Activated naive CD4-positive, alpha-beta T cell treated with anti-CD3 and anti-CD28 coated beads, Interleukin-2, amount 50 U/mL, for 72 hours (primary cell): Measurements from ENCODE around the gene TPM2. TPM values are rescaled to one million over a fixed set of nuclear protein-coding genes. Genes with fewer than 3 reads are reported as not detected.
A peak's percentile ranks its signal among the peaks of the same experiment; 100 is the strongest.
"Not testable (repeated sequence)": the region's sequence is repeated elsewhere in the genome, so short reads cannot be mapped to it uniquely, and the experiment has no call there.

Experiments
- ATAC-seq, 2 donors: fragments of 150-1000 bp; cut with Tn5 transposase; 2 replicates each; pipeline ENCODE4 v1.10.0; 2021; ENCODE audit warnings: mild to moderate bottlenecking in 2 of 2, moderate library complexity in 2 of 2
- DNase-seq, 2 donors: peaks; one replicate each; pipeline ENCODE4 v3.0.0; 2021 to 2022; ENCODE audit warnings: low spot score in 2 of 2
- H3K27ac Mint-ChIP-seq, 2 donors: one replicate each; pipeline ENCODE4 v1.8.0; 2022; ENCODE audit warnings: mild to moderate bottlenecking in 2 of 2, mixed read lengths in 2 of 2
- H3K36me3 Mint-ChIP-seq, 2 donors: one replicate each; pipeline ENCODE4 v1.8.0; 2022; ENCODE audit warnings: mixed read lengths in 2 of 2
- H3K9me3 Mint-ChIP-seq, 2 donors: one replicate each; pipeline ENCODE4 v1.8.0; 2022; ENCODE audit warnings: mixed read lengths in 2 of 2
- total RNA-seq, 2 donors: library from RNA; stranded (reverse); gene quantifications; one replicate each; pipeline ENCODE4 v1.2.3, GENCODE V29; 2022

The TPM2 gene
- total RNA-seq, 2 donors from 2014 or later, result 5.2 to 9.3 TPM

GRCh38 chr9:35657546-35658136 lies 32.1 kb downstream of the TPM2 start, which contains the start of gene RMRP:
RMRP (minus strand) TSS chr9:35658019.
- DNase-seq (peak; percentile 87 to 97), ATAC-seq (peak; percentile 96 to 97)
- no peaks in the 10 kb centered on the region for H3K9me3 Mint-ChIP-seq
- H3K36me3 Mint-ChIP-seq, result peaks cover 17 to 18% of the 10 kb centered on the region in 2 donors
- peak within 1 kb of the TSS; percentile 96 to 100 for H3K27ac Mint-ChIP-seq

DNA sequence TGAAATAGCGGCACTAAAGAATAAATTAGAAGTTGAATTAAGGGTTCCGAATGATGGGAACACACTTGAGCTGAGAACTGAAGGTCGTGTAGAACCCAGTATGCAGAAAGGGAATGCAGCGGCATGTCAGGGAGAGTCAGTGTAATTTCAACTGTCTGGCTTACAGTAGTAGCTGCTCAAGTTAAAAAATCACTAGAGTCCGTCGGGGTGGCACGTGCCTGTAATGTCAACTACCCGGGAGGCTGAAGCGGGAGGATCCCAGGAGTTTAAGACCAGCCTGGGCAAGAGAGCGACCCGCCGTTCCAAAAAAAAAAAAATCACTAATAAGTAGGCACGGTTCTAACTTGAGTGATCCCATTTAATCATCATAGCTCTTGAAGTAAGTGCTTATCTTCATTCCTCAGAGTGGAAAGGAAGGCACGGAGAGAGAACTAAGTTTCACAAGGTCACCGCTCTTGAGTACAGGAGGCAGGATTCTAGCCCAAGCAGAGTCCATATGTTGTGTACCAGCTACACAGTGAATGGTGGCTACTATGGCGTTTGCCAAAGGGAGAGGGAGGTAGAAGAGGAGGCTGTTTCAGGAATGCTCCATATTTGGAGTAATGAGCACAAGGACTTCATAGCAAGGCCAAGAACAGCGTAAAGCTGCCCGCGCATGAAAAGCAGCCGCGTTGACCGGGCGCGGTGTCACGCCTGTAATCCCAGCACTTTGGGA lies 32.7 kb downstream of the TPM2 start:
- H3K36me3 Mint-ChIP-seq, result peaks cover 13 to 14% of the 10 kb centered on the region in 2 donors
- no peaks in the 10 kb centered on the region for H3K9me3 Mint-ChIP-seq

GRCh38 chr9:35656348-35656747 lies 33.4 kb downstream of the TPM2 start:
- Mint-ChIP-seq H3K9me3 (no peaks in the 10 kb centered on the region), H3K27ac (peak overlapping the region in 1 of 2 donors; percentile 96), H3K36me3 (peaks cover 13 to 14% of the 10 kb centered on the region in 2 donors)
- ATAC-seq (no peak), DNase-seq (no peak)

More for the DNA sequence above, 32.7 kb downstream of the TPM2 start:
- ATAC-seq, result no peak
- DNase-seq, result no peak
- H3K27ac Mint-ChIP-seq, result peak overlapping the region; percentile 96 to 100

DNA sequence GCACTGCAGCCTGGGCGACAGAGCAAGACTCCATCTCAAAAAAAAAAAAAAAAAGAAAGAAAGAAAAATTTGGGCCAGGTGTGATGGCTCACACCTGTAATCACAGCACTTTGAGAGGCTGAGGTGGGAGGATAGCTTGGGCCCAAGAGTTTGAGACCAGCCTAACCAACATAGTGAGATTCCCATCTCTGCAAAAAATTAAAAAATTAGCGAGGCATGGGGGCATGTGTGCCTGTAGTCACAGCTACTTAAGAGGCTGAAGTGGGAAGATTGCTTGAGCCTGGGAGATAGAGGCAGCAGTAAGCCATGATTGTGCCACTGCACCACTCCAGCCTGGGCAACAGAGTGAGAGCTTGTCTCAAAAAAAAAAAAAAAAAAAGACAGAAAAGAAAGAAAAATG lies 36.1 kb downstream of the TPM2 start:
- H3K9me3 Mint-ChIP-seq, result no peaks in the 10 kb centered on the region
- DNase-seq (no peak), ATAC-seq (no peak)
- H3K27ac Mint-ChIP-seq, result no peak overlapping the region
- H3K36me3 Mint-ChIP-seq, result peaks cover 9 to 18% of the 10 kb centered on the region in 2 donors

GRCh38 chr9:35652829-35653209 lies 36.9 kb downstream of the TPM2 start:
- peaks cover 9 to 20% of the 10 kb centered on the region in 2 donors for H3K36me3 Mint-ChIP-seq
- no peak overlapping the region for H3K27ac Mint-ChIP-seq
- ATAC-seq, result no peak
- DNase-seq, result no peak
- H3K9me3 Mint-ChIP-seq, result no peaks in the 10 kb centered on the region

- DNase-seq (no peak), ATAC-seq (peak in 1 of 2 donors; percentile 42)
- Mint-ChIP-seq H3K27ac (peak overlapping the region; percentile 81 to 87), H3K36me3 (peaks cover 9 to 20% of the 10 kb centered on the region in 2 donors), H3K9me3 (no peaks in the 10 kb centered on the region)
Measured at GRCh38 chr9:35651956-35652828, 37.5 kb downstream of the TPM2 start.

DNA sequence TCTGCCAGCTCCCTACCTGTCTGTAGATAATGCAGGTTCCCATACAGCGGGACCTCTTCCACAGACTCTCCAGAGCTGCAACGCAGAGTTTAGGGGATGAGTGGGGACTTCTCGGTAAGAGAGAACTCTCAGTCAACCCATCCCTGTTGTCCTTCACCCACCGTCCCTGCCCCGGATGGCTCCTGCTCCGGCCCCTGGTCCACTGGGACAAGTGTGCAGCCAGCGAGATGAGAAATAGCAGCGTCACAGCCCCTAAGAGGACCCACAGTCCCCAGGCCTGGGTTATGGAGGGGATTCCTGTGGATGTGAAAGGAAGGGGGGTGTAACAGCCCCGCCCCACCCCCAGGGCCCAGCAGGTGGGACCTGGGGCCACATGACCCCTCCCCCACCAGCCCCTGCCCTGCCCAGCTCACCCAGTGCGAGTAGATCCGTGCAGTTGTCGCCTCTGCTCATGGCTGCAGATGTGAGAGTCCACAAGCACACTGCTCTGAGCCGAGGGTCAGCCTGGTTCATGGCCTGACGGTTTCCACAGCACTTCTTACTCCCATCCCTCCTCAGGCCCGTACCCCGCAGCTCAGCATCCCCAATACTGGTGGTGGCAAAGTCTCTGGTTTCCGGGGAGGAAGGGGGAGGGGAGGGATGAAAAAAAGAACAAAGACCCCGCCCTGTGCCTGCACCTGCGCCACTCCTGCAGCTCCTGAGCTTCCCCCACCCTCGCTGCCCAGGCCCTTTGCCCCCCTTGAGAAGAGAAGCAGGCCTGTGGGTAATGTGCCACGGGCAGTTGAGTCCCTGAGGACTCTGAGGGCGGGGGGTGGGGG lies 39.2 kb downstream of the TPM2 start, which contains the start of gene SIT1:
SIT1 (minus strand) TSS at position 591 of the 818 bp plus-strand sequence; CDS start at position 513, 78 bp downstream.
- Mint-ChIP-seq H3K9me3 (no peaks in the 10 kb centered on the region), H3K36me3 (peaks cover 9 to 27% of the 10 kb centered on the region in 2 donors), H3K27ac (peak within 1 kb of the TSS; percentile 81 to 87)
- DNase-seq (peak in 1 of 2 donors; percentile 37), ATAC-seq (peak in 1 of 2 donors; percentile 13)

DNA sequence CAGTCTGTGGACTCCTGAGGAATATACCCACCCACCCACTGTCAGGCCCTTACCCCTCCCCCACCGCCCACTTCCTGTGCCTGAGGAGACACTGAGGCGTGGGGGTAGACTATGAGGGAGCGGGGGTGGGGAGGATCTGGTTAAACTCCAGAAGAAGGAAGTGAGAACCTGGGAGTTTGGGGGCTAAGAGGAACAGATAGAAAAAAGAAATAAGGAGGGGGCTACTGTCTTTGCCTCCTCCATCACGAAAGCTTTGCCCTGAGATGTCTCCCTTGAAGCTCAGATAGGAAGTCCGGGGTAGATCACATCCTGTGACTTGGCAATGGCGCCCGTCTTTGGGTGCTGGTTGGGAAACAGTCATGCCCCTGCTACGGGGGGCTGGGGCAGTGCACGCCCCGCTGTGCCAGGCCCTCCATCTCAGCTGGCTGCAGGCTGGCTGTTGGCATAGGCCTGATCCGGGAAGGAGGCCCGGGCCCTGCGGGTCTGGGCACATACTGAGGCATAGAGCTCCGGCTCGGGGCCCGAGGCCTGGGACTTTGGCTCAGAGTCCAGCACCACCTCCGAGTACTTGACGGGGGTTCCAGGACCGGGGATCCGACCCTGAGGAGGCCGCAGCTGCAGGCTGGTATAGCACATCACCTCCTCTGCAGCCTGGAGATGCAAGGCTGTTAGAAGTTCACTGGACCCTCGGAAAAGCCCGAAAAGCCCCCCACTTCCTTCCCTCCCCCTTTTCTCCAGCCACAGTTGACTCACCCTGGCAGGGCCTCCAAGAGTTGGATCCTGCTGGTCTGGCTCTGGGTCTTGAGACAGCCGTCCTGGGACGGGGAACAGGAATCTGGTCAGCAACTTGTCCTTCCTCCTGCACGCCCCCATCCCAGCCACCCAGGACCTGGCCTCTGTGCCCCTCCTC lies 40.0 kb downstream of the TPM2 start:
- H3K9me3 Mint-ChIP-seq, result no peaks in the 10 kb centered on the region
- ATAC-seq (peak in 1 of 2 donors; percentile 14), DNase-seq (peak in 1 of 2 donors; percentile 40)
- H3K36me3 Mint-ChIP-seq, result peaks cover 9 to 29% of the 10 kb centered on the region in 2 donors
- peak overlapping the region; percentile 55 to 87 for H3K27ac Mint-ChIP-seq

GRCh38 chr9:35646533-35647265 lies 43.0 kb downstream of the TPM2 start:
- peak; percentile 87 to 91 for ATAC-seq
- Mint-ChIP-seq H3K9me3 (no peaks in the 10 kb centered on the region), H3K36me3 (peaks cover 9 to 42% of the 10 kb centered on the region in 2 donors), H3K27ac (peak overlapping the region; percentile 85 to 97)
- DNase-seq, result peak; percentile 92 to 98

- peak overlapping the region; percentile 85 to 97 for H3K27ac Mint-ChIP-seq
- H3K9me3 Mint-ChIP-seq, result no peaks in the 10 kb centered on the region
- no peak for DNase-seq
- peaks cover 9 to 47% of the 10 kb centered on the region in 2 donors for H3K36me3 Mint-ChIP-seq
- ATAC-seq, result peak; percentile 5 to 23
Measured at GRCh38 chr9:35646153-35646532, 43.6 kb downstream of the TPM2 start.

DNA sequence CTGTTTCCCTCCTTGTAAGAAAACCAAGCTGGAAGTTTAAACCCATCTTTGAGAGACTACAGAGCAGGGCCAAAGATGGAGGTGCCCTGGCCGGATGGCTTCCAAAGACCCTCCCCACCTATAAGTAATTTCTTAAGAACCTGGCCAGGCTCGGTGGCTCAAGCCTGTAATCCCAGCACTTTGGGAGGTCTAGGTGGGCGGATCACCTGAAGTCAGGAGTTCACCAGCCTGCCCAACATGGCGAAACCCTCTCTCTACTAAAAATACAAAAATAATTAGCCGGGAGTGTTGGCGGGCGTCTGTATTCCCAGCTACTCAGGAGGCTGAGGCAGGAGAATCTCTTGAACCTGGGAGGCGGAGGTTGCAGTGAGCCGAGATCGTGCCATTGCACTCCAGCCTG lies 44.0 kb downstream of the TPM2 start:
- ATAC-seq, H3K9me3 Mint-ChIP-seq, DNase-seq: not testable (repeated sequence)
- Mint-ChIP-seq H3K36me3 (peaks cover 9 to 51% of the 10 kb centered on the region in 2 donors), H3K27ac (peak overlapping the region; percentile 85 to 97)

- DNase-seq, result no peak
- Mint-ChIP-seq H3K9me3 (peaks cover 4 to 5% of the 10 kb centered on the region in 2 donors), H3K27ac (no peak overlapping the region), H3K36me3 (peaks cover 0 to 42% of the 10 kb centered on the region in 2 donors)
- ATAC-seq, result no peak
Measured at GRCh38 chr9:35643046-35643445, 46.7 kb downstream of the TPM2 start.

DNA sequence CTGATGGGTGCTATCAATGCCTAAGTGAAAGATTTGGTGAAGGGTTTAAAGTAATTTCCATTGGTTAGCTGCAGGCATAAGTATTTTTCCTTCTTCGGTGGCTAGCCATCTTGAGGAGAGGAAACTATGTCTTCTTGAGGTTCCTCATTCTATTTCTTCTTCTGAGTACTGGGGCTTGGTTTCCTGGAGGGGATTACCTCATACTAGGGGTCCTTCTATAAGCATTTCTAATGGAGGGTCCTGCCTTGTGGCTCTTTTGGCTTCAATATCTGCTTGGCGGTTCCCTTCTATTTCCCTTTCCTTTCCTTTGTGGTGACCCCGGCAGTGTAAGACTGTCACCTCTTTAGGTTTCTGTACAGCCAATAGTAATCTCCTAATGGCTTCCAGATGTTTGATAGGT lies 48.2 kb downstream of the TPM2 start:
- H3K27ac Mint-ChIP-seq, ATAC-seq, DNase-seq: not testable (repeated sequence)
- H3K36me3 Mint-ChIP-seq, result peaks cover 0 to 51% of the 10 kb centered on the region in 2 donors
- H3K9me3 Mint-ChIP-seq, result peaks cover 4 to 16% of the 10 kb centered on the region in 2 donors

- not testable (repeated sequence) for ATAC-seq, DNase-seq
- peak overlapping the region in 1 of 2 donors; percentile 1 for H3K27ac Mint-ChIP-seq
- H3K9me3 Mint-ChIP-seq, result peaks cover 4 to 16% of the 10 kb centered on the region in 2 donors
- peaks cover 0 to 45% of the 10 kb centered on the region in 2 donors for H3K36me3 Mint-ChIP-seq
Measured at GRCh38 chr9:35640431-35640830, 49.3 kb downstream of the TPM2 start.
